ENCODE measurements around the gene INTS14. TPM values are rescaled to one million over a fixed set of nuclear protein-coding genes. Genes with fewer than 3 reads are reported as not detected.

Gene INTS14
- total RNA-seq, 1 donor from 2014 or later, result 42.2 TPM

DNA sequence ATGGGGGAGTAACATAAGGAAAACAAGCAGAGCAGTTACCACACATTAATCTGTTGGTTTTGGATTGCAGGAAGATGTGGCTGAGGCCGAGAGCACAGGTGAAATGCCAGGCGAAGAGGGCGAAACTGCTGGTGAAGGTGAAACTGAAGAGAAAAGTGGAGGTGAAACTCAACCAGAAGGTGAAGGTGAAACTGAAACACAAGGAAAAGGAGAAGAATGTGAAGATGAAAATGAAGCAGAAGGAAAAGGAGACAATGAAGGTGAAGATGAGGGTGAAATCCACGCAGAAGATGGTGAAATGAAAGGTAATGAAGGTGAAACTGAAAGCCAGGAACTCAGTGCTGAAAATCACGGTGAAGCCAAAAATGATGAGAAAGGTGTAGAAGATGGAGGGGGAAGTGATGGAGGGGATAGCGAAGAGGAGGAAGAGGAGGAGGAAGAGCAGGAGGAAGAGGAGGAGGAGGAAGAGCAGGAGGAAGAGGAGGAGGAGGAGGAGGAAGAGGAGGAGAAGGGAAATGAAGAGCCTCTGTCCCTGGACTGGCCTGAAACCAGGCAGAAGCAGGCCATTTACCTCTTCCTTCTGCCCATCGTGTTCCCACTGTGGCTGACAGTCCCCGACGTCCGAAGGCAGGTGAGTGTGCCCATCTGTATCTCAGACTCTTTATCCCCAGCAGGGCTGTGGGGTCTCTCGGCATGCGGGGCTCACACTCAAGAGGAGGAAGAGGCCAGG lies 39.5 kb upstream of the INTS14 start:
- no peak for DNase-seq (ENCODE audit: low spot score)
- Mint-ChIP-seq H3K36me3 (ENCODE audit: low read depth, unreplicated experiment) (peaks cover 25% of the 10 kb centered on the region), H3K27me3 (ENCODE audit: unreplicated experiment) (no peaks in the 10 kb centered on the region), H3K4me1 (ENCODE audit: unreplicated experiment) (peaks cover 16% of the 10 kb centered on the region), H3K4me3 (ENCODE audit: unreplicated experiment) (no peak overlapping the region), H3K27ac (ENCODE audit: unreplicated experiment) (no peak overlapping the region), H3K9me3 (ENCODE audit: unreplicated experiment) (no peaks in the 10 kb centered on the region)
- TF ChIP-seq, protein P1, sequence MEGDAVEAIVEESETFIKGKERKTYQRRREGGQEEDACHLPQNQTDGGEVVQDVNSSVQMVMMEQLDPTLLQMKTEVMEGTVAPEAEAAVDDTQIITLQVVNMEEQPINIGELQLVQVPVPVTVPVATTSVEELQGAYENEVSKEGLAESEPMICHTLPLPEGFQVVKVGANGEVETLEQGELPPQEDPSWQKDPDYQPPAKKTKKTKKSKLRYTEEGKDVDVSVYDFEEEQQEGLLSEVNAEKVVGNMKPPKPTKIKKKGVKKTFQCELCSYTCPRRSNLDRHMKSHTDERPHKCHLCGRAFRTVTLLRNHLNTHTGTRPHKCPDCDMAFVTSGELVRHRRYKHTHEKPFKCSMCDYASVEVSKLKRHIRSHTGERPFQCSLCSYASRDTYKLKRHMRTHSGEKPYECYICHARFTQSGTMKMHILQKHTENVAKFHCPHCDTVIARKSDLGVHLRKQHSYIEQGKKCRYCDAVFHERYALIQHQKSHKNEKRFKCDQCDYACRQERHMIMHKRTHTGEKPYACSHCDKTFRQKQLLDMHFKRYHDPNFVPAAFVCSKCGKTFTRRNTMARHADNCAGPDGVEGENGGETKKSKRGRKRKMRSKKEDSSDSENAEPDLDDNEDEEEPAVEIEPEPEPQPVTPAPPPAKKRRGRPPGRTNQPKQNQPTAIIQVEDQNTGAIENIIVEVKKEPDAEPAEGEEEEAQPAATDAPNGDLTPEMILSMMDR (IDR thresholded peaks at IDR 0.05; ENCODE audit: unreplicated experiment), result no peak

DNA sequence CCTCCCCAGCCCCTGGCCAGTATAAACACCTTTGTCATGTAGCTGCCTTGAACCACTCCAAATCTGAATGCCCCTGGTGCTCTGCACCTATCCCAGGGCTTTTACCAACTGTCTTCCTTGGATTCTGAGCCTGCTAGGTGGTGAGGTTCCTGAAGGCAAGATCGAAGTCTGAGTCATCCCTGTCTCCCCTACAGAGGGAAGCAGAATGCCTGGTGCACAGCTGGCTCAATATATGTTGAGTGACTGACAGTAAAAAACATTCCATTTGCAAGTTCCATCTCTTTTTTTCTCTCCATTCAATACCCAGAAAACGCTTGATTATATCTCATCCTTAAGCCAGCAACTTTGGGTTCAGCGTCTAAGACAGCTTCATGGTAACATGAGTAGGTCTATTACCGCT lies 35.6 kb upstream of the INTS14 start:
- no peak overlapping the region for H3K27ac Mint-ChIP-seq (ENCODE audit: unreplicated experiment)
- H3K36me3 Mint-ChIP-seq (ENCODE audit: low read depth, unreplicated experiment), result peaks cover 18% of the 10 kb centered on the region
- no peaks in the 10 kb centered on the region for H3K9me3 Mint-ChIP-seq (ENCODE audit: unreplicated experiment)
- TF ChIP-seq, protein P1 (IDR thresholded peaks at IDR 0.05; ENCODE audit: unreplicated experiment), result no peak
- no peak for DNase-seq (ENCODE audit: low spot score)
- no peak overlapping the region for H3K4me3 Mint-ChIP-seq (ENCODE audit: unreplicated experiment)
- H3K27me3 Mint-ChIP-seq (ENCODE audit: unreplicated experiment), result no peaks in the 10 kb centered on the region
- H3K4me1 Mint-ChIP-seq (ENCODE audit: unreplicated experiment), result peaks cover 32% of the 10 kb centered on the region

DNA sequence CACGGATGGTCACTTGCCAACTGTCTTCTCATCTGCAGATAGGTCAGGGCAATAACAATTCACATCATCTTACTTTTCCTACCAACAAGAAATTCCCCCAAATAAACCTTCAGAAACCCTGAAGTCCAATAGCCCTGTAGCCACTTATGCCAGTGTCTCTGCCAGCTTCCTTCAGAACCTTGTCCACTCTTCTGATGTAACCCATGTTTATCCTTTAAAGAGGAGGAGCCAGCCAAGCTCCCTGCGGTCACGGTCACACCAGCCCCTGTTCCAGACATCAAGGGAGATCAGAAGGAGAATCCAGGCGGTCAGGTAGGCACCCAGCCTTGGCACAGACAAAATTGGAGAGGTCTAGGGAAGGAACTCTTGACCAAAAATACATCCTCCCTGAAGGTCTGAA lies 34.5 kb upstream of the INTS14 start:
- no peaks in the 10 kb centered on the region for H3K27me3 Mint-ChIP-seq (ENCODE audit: unreplicated experiment)
- H3K36me3 Mint-ChIP-seq (ENCODE audit: low read depth, unreplicated experiment), result peaks cover 17% of the 10 kb centered on the region
- H3K4me1 Mint-ChIP-seq (ENCODE audit: unreplicated experiment), result peaks cover 33% of the 10 kb centered on the region
- H3K4me3 Mint-ChIP-seq (ENCODE audit: unreplicated experiment), result no peak overlapping the region
- DNase-seq (ENCODE audit: low spot score), result no peak
- TF ChIP-seq, protein P1 (IDR thresholded peaks at IDR 0.05; ENCODE audit: unreplicated experiment), result no peak
- no peaks in the 10 kb centered on the region for H3K9me3 Mint-ChIP-seq (ENCODE audit: unreplicated experiment)
- no peak overlapping the region for H3K27ac Mint-ChIP-seq (ENCODE audit: unreplicated experiment)

DNA sequence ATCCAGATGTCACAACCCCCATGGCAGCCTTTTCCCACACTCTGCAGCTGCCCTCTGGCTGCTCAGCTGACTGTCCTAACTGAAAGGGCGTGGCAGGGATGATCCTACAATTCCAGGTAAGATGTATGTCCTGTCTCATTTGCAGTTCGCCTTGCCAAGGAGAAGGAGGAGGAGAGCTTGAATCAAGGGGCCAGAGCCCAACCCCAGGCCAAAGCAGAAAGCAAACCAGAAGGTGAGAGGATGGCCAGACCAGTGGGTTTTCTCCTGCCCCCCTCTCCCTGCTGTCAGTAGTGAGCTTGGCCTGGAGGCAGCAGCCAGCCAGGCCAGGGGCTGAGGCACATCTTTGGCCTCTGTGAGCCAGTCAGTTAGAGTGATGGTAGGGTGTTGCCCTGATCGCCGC lies 33.4 kb upstream of the INTS14 start:
- no peak for DNase-seq (ENCODE audit: low spot score)
- Mint-ChIP-seq H3K9me3 (ENCODE audit: unreplicated experiment) (no peaks in the 10 kb centered on the region), H3K4me3 (ENCODE audit: unreplicated experiment) (no peak overlapping the region), H3K4me1 (ENCODE audit: unreplicated experiment) (peaks cover 30% of the 10 kb centered on the region), H3K27me3 (ENCODE audit: unreplicated experiment) (no peaks in the 10 kb centered on the region), H3K27ac (ENCODE audit: unreplicated experiment) (no peak overlapping the region), H3K36me3 (ENCODE audit: low read depth, unreplicated experiment) (peaks cover 14% of the 10 kb centered on the region)
- TF ChIP-seq, protein P1 (IDR thresholded peaks at IDR 0.05; ENCODE audit: unreplicated experiment), result no peak

DNA sequence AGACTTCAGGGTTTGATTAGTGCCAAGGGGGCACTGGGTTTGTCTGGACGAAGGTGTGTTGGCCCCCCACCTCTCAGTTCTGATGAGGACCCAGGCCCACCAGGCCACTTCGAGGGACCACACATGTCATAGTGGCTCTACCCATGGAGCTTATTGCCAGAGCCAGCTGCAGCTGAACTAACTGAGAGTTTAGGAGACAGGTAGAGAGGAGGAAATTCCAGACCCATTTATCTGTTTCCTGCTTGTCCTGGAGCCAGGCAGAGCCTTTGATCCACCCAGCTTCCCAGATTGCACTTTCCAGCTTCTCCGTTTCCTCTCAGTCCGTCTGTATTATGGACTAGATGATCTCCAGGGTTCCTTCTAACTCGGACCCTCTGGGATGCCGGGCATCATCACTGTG lies 31.7 kb upstream of the INTS14 start:
- H3K4me1 Mint-ChIP-seq (ENCODE audit: unreplicated experiment), result peaks cover 36% of the 10 kb centered on the region
- peaks cover 14% of the 10 kb centered on the region for H3K36me3 Mint-ChIP-seq (ENCODE audit: low read depth, unreplicated experiment)
- no peak for DNase-seq (ENCODE audit: low spot score)
- TF ChIP-seq, protein P1 (IDR thresholded peaks at IDR 0.05; ENCODE audit: unreplicated experiment), result no peak
- no peaks in the 10 kb centered on the region for H3K9me3 Mint-ChIP-seq (ENCODE audit: unreplicated experiment)
- H3K27ac Mint-ChIP-seq (ENCODE audit: unreplicated experiment), result peak overlapping the region; percentile 81
- H3K4me3 Mint-ChIP-seq (ENCODE audit: unreplicated experiment), result no peak overlapping the region
- no peaks in the 10 kb centered on the region for H3K27me3 Mint-ChIP-seq (ENCODE audit: unreplicated experiment)
